WTC11 (cell line): ENCODE results near the gene PLEKHM3. TPM values are rescaled to one million over a fixed set of nuclear protein-coding genes. Genes with fewer than 3 reads are reported as not detected.

ENCODE experiments used
- ATAC-seq: fragments of 200-7000 bp; cut with Tn5 transposase; 2 replicates; pipeline ENCODE4 v1.10.0; 2021; ENCODE audit warnings: mild to moderate bottlenecking, moderate library complexity
- CTCF ChIA-PET: fragments of 300-600 bp; sonication (Branson Sonifier 250); formaldehyde crosslinking; loops from one replicate; lab custom pipeline; 2021; ENCODE audit warnings: antibody characterized with exemption; lab: Charles Lee
- POLR2A ChIA-PET: fragments of 350-600 bp; sonication (Branson Sonifier 250); formaldehyde crosslinking; loops from one replicate; lab custom pipeline; 2021; ENCODE audit warnings: antibody characterized with exemption; lab: Charles Lee
- DNase-seq: peaks from one replicate; pipeline ENCODE4 v3.0.0; 2021; ENCODE audit warnings: low spot score
- H3K27ac Mint-ChIP-seq: 2 replicates; pipeline ENCODE4 v1.8.0; 2021; ENCODE audit warnings: mixed read lengths
- H3K27me3 Mint-ChIP-seq: 2 replicates; pipeline ENCODE4 v1.8.0; 2021; ENCODE audit warnings: low read depth, mild to moderate bottlenecking, moderate library complexity, mixed read lengths
- H3K36me3 Mint-ChIP-seq: 2 replicates; pipeline ENCODE4 v1.8.0; 2021; ENCODE audit warnings: mixed read lengths
- H3K4me1 Mint-ChIP-seq: 2 replicates; pipeline ENCODE4 v1.8.0; 2022; ENCODE audit warnings: mixed read lengths
- H3K4me3 Mint-ChIP-seq: 2 replicates; pipeline ENCODE4 v1.8.0; 2021; ENCODE audit warnings: mild to moderate bottlenecking, moderate library complexity, mixed read lengths
- H3K9me3 Mint-ChIP-seq: 2 replicates; pipeline ENCODE4 v1.8.0; 2021; ENCODE audit warnings: mixed read lengths
- AFF4 ChIP-seq: sonication (generic); formaldehyde crosslinking; IDR thresholded peaks from 2 replicates; pipeline ENCODE4 v1.8.1; 2023; ENCODE audit warnings: mild to moderate bottlenecking, missing genetic modification reagents, borderline replicate concordance
- CREB1 ChIP-seq: sonication (generic); formaldehyde crosslinking; IDR thresholded peaks from 2 replicates; pipeline ENCODE4 v1.8.0; 2023; ENCODE audit warnings: mild to moderate bottlenecking, missing genetic modification reagents
- CREM ChIP-seq: sonication (generic); formaldehyde crosslinking; IDR thresholded peaks from 2 replicates; pipeline ENCODE4 v1.8.1; 2022; ENCODE audit warnings: mild to moderate bottlenecking, missing genetic modification reagents, moderate library complexity
- E2F1 ChIP-seq: sonication (generic); formaldehyde crosslinking; IDR thresholded peaks from 2 replicates; pipeline ENCODE4 v1.8.0; 2022; ENCODE audit warnings: mild to moderate bottlenecking, missing genetic modification reagents
- FOXJ3 ChIP-seq: sonication (generic); formaldehyde crosslinking; IDR thresholded peaks from 2 replicates; pipeline ENCODE4 v1.9.0; 2021; ENCODE audit warnings: missing genetic modification reagents, mild to moderate bottlenecking, borderline replicate concordance
- FOXK1 ChIP-seq: sonication (generic); formaldehyde crosslinking; IDR thresholded peaks from 2 replicates; pipeline ENCODE4 v1.8.0; 2022; ENCODE audit warnings: mild to moderate bottlenecking, moderate library complexity, missing genetic modification reagents
- GRHL2 ChIP-seq: fragments of 250-450 bp; sonication (Bioruptor Pico); IDR thresholded peaks from 2 replicates; pipeline ENCODE4 v1.8.0; 2022; ENCODE audit warnings: mild to moderate bottlenecking, moderate library complexity; ENCODE audit not compliant: insufficient replicate concordance, severe bottlenecking
- HMGA2 ChIP-seq: fragments of 250-450 bp; sonication (Bioruptor Pico); IDR thresholded peaks from 2 replicates; pipeline ENCODE4 v1.4.0; 2021; ENCODE audit warnings: mild to moderate bottlenecking, moderate library complexity
- HMGXB4 ChIP-seq: sonication (generic); formaldehyde crosslinking; IDR thresholded peaks from 2 replicates; pipeline ENCODE4 v1.8.1; 2023; ENCODE audit warnings: mild to moderate bottlenecking, moderate library complexity, missing genetic modification reagents
- JUN ChIP-seq: sonication (generic); formaldehyde crosslinking; IDR thresholded peaks from 2 replicates; pipeline ENCODE4 v1.8.0; 2023; ENCODE audit warnings: mild to moderate bottlenecking, missing genetic modification reagents
- MLX ChIP-seq: sonication (generic); formaldehyde crosslinking; IDR thresholded peaks from 2 replicates; pipeline ENCODE4 v1.8.1; 2023; ENCODE audit warnings: mild to moderate bottlenecking, missing genetic modification reagents, moderate library complexity
- MXD4 ChIP-seq: fragments of 250-450 bp; sonication (Bioruptor Pico); IDR thresholded peaks from 2 replicates; pipeline ENCODE4 v1.8.0; 2021; ENCODE audit warnings: mild to moderate bottlenecking, moderate library complexity, borderline replicate concordance
- NR1H2 ChIP-seq: sonication (generic); formaldehyde crosslinking; IDR thresholded peaks from 2 replicates; pipeline ENCODE4 v1.9.0; 2021; ENCODE audit warnings: mild to moderate bottlenecking, moderate library complexity, missing genetic modification reagents
- SOX15 ChIP-seq: fragments of 250-450 bp; sonication (Bioruptor Pico); IDR thresholded peaks from 2 replicates; pipeline ENCODE4 v1.9.0; 2021; ENCODE audit warnings: mild to moderate bottlenecking
- SP1 ChIP-seq: sonication (generic); formaldehyde crosslinking; conservative IDR thresholded peaks from 2 replicates; pipeline ENCODE4 v1.8.1; 2022; ENCODE audit warnings: missing genetic modification reagents
- ZBTB43 ChIP-seq: sonication (generic); formaldehyde crosslinking; IDR thresholded peaks from 2 replicates; pipeline ENCODE4 v1.8.1; 2023; ENCODE audit warnings: mild to moderate bottlenecking, missing genetic modification reagents
- ZNF121 ChIP-seq: sonication (generic); formaldehyde crosslinking; IDR thresholded peaks from 2 replicates; pipeline ENCODE4 v1.8.0; 2023; ENCODE audit warnings: missing genetic modification reagents
- ZNF317 ChIP-seq: sonication (generic); formaldehyde crosslinking; IDR thresholded peaks from 2 replicates; pipeline ENCODE4 v1.8.1; 2023; ENCODE audit warnings: low read depth, mild to moderate bottlenecking, moderate library complexity, missing genetic modification reagents, borderline replicate concordance
- ZNF425 ChIP-seq: fragments of 250-450 bp; sonication (Bioruptor Pico); conservative IDR thresholded peaks from 2 replicates; pipeline ENCODE4 v1.9.0; 2021; ENCODE audit warnings: mild to moderate bottlenecking
- ZNF671 ChIP-seq: fragments of 250-450 bp; sonication (Bioruptor Pico); IDR thresholded peaks from 2 replicates; pipeline ENCODE4 v1.8.0; 2021; ENCODE audit warnings: mild to moderate bottlenecking
- total RNA-seq: library from RNA; stranded (reverse); gene quantifications from 3 replicates; pipeline ENCODE4 v1.2.3, GENCODE V29; 2021
- TF ChIP-seq, protein P1 (sequence below): sonication (generic); formaldehyde crosslinking; IDR thresholded peaks from 2 replicates; pipeline ENCODE4 v1.8.1; 2022; ENCODE audit warnings: mild to moderate bottlenecking, missing genetic modification reagents, moderate library complexity, borderline replicate concordance
- TF ChIP-seq, protein P2 (sequence below): sonication (generic); formaldehyde crosslinking; IDR thresholded peaks from 2 replicates; pipeline ENCODE4 v1.8.0; 2023; ENCODE audit warnings: missing genetic modification reagents

Gene PLEKHM3
- total RNA-seq, 1 experiment from 2014 or later, result 5.8 TPM

DNA sequence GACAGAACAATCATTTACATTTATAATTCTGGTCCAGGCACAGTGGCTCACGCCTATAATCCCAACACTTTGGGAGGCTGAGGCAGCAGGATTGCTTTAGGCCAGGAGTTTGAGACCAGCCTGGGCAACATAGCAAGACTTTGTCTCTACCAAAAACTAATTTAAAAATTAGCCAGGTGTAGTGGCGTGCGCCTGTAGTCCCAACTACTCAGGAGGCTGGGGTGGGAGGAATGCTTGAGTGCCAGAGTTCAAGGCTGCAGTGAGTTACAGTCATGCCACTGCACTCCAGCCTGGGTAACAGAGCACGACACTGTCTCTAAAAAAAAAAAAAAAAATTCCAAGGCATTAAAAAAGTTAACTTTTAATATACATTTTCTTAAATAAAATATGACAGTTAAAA is 88.1 kb downstream of the PLEKHM3 start (continued):
- TF ChIP-seq AFF4 (CRISPR knock-in tag) (no peak), FOXK1 (no peak), ZNF317 (CRISPR knock-in tag) (no peak), CREB1 (no peak)

- H3K4me3 Mint-ChIP-seq, result no peak overlapping the region
These were observed 88.9 kb downstream of the PLEKHM3 start for GRCh38 chr2:207936380-207936779.

GRCh38 chr2:207935991-207936370 is 89.3 kb downstream of the PLEKHM3 start:
- Mint-ChIP-seq H3K27me3 (no peaks in the 10 kb centered on the region), H3K4me1 (peaks cover 40% of the 10 kb centered on the region), H3K27ac (no peak overlapping the region), H3K36me3 (no peaks in the 10 kb centered on the region), H3K9me3 (no peaks in the 10 kb centered on the region), H3K4me3 (no peak overlapping the region)
- ATAC-seq (no peak), DNase-seq (no peak)
- POLR2A ChIA-PET, result interaction anchor here (1.0 kb wide), 1 partner anchor 37 kb away, joined by 3 read pairs; no protein-coding TSS in a partner anchor
- CTCF ChIA-PET, result interaction anchor here (1.3 kb wide), 1 partner anchor 104 kb away, joined by 4 read pairs; no protein-coding TSS in a partner anchor
- no peak for TF ChIP-seq CREM
- TF ChIP-seq SP1, result no peak
- TF ChIP-seq ZNF121 (CRISPR knock-in tag), result no peak
- no peak for TF ChIP-seq MLX
- TF ChIP-seq E2F1 (CRISPR knock-in tag), result no peak
- TF ChIP-seq FOXJ3 (CRISPR knock-in tag), result no peak
- no peak for TF ChIP-seq JUN
- no peak for TF ChIP-seq HMGXB4 (CRISPR knock-in tag)
- TF ChIP-seq MXD4 (CRISPR knock-in tag), result no peak
- no peak for TF ChIP-seq GRHL2 (CRISPR knock-in tag)
- TF ChIP-seq ZNF671 (CRISPR knock-in tag), result no peak
- TF ChIP-seq, protein P1, sequence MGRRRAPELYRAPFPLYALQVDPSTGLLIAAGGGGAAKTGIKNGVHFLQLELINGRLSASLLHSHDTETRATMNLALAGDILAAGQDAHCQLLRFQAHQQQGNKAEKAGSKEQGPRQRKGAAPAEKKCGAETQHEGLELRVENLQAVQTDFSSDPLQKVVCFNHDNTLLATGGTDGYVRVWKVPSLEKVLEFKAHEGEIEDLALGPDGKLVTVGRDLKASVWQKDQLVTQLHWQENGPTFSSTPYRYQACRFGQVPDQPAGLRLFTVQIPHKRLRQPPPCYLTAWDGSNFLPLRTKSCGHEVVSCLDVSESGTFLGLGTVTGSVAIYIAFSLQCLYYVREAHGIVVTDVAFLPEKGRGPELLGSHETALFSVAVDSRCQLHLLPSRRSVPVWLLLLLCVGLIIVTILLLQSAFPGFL (CRISPR knock-in tag), result no peak
- TF ChIP-seq, protein P2, sequence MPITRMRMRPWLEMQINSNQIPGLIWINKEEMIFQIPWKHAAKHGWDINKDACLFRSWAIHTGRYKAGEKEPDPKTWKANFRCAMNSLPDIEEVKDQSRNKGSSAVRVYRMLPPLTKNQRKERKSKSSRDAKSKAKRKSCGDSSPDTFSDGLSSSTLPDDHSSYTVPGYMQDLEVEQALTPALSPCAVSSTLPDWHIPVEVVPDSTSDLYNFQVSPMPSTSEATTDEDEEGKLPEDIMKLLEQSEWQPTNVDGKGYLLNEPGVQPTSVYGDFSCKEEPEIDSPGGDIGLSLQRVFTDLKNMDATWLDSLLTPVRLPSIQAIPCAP (CRISPR knock-in tag), result no peak
- TF ChIP-seq ZBTB43 (CRISPR knock-in tag), result no peak
- no peak for TF ChIP-seq SOX15
- TF ChIP-seq ZNF425 (CRISPR knock-in tag), result no peak
- no peak for TF ChIP-seq HMGA2 (CRISPR knock-in tag)

More at GRCh38 chr2:207936380-207936779, 88.9 kb downstream of the PLEKHM3 start:
- DNase-seq (no peak), ATAC-seq (no peak)
- ChIA-PET POLR2A (interaction anchor here (1.0 kb wide), 1 partner anchor 36 kb away, joined by 3 read pairs; no protein-coding TSS in a partner anchor), CTCF (interaction anchor here (1.3 kb wide), 1 partner anchor 104 kb away, joined by 4 read pairs; no protein-coding TSS in a partner anchor)
- Mint-ChIP-seq H3K27ac (no peak overlapping the region), H3K36me3 (no peaks in the 10 kb centered on the region), H3K27me3 (no peaks in the 10 kb centered on the region), H3K9me3 (no peaks in the 10 kb centered on the region), H3K4me1 (peaks cover 36% of the 10 kb centered on the region)
- TF ChIP-seq NR1H2 (CRISPR knock-in tag), result no peak
